EL (cell line): ENCODE results near the gene SFT2D1.
A peak's percentile ranks its signal among the peaks of the same experiment; 100 is the strongest.

Experiments used
- DNase-seq: peaks from one replicate; pipeline ENCODE4 v3.0.0-alpha.2; 2016

Gene SFT2D1

DNA sequence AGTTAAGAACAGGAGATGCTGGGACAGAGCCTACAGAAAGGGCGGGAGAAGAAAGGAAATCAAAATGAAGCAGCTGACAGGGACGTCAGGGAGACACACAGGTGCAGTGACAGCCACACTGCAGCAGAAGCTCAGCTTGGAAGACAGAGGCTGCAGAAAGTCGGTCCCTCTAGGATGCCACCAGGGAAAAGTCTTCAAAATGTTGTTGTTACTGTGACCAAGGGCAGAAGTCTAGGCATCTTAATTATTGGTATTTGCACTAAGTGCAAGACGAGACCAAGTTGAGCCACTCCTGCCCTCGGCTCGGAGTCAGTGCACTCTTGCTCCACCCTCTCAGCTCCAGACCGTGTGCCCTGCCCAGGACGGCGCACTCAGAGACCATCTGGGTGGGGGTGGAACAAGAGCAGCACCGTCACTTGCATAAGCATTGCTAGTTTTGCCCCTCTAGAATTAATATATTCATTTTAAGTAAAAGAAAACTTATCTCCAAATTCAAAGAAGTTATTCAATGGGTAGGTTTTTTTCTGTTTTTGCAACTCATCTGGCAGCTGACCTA is 36.7 kb downstream of the SFT2D1 start:
- no peak for DNase-seq

DNA sequence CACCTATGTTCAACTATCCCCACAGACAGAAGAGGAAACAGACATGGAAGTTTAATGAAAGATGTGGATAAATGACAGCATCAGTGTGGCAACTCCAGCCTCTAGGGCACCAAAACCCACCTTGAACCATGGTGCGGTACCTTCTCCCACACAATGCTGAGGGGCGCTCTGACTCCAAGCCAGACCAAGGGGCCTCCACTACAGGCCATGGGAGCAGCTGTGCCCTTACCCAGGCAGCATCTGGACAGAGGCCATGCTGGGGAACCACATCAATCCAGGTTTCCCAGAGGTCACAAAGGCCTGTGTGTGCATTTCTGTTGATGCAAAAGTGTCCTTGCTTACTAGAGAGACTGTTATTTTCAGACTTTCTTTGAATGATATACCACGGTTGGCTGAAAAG is 38.2 kb downstream of the SFT2D1 start:
- DNase-seq = no peak

DNA sequence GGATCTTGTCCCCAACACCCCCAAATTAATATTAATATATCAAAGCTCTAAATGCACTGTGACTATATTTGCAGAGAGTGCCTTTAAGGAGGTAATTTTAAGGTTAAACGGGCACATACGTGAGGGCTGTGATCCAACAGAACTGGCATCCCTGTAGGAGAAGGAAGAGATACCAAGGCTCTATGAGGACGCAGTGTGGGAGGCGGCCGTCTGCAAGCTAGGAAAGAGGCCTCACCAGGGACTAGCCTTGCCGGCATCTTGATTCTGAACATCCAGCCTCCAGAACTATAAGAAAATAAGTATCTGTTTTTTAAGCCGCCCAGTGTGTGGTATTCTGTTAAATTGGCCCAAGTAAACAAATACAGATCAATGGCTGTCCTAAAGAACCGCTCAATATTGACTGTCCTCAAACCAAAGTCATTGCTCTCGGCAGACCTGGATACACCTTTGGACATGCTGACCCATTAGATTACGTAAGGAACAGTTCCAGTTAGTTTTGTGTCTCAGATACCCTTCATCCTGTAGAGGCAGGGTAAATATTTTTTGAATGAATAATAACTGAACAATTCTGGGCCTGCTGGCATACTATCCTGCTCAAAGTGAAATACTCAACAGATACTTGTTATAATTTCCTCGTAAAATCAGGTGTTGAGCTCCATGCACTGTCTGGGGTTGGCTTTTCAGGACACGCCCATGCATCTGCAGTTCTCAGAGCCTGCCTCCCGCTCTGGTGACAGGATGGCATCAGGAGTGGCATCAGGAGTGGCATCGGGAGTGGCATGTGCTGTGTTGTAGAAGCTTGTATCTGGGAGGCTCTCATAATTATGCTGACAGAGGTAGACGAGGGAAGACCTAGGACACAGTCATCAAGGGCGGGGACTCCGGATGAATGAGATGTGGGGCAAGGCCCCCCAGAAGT is 40.5 kb downstream of the SFT2D1 start:
- DNase-seq = no peak

DNA sequence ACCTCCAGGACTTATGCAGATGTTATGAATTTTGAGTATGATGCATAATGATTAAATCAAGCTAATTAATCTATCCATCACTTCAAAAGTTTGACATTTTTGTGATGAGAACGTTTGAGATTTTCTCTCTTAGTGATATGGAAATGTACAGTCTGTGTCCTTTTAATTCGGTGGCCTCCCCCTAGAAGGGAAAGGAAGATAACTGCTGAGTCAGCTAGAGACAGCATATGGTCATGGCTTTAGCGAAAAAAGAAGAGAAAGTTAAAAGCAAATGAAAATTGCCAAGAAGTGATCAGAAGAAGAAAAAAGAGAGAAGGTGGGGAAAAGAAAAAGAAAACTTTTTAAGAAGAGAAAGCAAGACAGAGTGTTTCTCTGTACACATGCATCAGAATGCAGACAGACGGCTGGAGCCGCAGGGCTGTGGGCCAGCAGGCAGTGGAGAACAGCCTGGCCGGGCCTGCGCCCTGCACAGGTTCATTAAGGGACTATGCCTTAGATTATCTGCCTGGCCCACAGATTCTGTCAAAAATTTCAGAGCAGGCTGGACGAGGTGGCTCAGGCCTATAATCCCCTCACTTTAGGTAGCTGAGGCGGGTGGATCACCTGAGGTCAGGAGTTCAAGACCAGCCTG is 41.9 kb downstream of the SFT2D1 start:
- DNase-seq = no peak

DNA sequence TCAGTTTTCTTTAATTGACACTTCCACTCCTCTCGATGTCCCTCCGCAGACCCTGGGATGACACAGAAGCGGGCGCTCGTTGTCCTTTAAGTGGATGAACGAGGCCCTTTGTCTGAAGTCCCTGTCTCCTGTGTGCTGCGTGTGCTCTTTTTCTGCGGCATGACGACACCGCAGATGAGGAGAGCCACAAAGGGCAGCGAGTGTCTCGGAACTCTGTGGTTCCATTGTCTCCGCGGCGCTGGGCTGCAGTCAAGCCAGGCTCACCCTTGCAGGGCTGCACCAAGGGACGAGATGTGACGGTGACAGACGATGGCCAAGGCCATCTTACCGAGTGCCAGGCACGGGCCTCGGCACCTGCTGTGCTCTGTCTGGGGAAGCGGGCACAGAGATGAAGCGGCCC is 44.7 kb downstream of the SFT2D1 start:
- DNase-seq = no peak

DNA sequence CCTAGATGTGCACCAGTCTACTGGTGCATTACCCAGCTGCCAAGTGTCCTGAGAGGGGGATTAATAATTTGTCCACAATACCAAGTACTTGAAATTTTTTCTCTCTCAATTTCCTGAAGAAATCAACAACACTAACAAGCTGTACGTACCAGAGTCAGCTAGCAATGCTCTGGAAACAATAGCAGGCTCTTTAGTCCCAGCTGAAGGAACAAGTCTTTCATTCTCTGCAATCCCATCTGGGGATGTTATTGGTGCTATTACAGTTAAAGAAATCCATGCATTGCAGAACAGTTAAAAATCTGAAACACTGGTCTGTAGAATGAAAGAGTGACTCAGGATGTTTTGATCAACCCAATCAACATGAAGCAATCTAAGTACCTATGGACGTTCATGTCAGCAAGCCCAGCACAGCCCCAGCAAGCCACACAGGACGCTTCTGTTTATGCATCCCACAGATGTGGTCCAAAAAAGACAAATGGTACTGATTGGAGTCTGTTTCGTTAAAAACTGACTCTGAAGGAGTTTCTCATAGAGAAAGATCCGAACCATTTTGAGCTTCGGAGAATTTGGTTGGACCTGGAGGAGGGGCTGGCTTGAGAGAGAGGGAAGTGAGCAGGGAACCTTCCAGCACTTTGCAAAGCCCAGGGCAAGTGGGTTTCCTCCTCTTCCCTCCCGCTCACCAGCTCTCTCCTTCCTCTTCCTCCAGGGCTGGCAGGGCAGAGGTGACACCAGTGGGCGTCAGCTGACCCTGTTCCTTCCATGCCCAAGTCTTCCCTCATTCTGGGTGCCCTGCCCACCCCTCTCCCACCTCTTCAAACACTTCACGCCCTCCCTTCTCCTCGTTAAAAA is 46.1 kb downstream of the SFT2D1 start:
- no peak for DNase-seq

DNA sequence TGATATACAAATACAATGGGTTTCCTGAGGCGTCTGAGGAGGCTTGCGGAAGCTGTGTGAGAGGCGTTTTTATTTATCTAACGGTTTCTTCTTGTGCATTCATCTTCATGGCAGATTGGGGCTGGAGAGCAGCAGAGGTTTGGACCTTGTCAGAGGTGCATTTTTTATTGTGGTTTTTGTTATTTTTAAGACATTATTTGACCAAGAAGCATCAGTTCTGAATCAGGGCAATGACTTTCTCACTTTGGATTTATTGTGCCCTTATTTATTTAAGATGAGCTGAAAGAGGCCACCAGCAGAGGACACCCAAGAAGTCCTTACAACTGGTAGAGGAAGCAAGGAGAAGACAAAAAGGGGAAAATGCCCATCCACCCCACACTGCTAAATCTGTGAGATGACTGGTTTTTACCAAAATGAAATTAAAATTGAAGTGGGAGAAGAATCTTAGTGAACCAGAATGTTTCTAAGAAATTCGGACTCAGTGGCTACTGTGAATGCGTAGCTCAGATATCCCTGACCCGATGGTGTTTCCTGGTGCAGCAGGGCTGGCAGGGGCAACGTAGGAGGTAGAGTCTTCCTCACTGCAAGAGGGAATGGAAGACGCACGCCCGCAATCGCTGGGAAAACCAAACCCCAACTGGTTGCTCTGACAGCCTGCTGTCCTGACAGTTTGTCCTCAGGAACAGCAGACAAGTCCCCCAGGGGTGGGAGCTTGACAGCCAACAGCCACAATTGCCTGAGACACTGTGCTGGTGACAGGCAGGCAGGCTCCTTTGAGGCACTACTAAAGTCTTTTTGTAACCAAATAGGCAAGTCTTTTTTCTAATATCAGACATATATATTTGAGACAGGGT is 48.4 kb downstream of the SFT2D1 start:
- no peak for DNase-seq

DNA sequence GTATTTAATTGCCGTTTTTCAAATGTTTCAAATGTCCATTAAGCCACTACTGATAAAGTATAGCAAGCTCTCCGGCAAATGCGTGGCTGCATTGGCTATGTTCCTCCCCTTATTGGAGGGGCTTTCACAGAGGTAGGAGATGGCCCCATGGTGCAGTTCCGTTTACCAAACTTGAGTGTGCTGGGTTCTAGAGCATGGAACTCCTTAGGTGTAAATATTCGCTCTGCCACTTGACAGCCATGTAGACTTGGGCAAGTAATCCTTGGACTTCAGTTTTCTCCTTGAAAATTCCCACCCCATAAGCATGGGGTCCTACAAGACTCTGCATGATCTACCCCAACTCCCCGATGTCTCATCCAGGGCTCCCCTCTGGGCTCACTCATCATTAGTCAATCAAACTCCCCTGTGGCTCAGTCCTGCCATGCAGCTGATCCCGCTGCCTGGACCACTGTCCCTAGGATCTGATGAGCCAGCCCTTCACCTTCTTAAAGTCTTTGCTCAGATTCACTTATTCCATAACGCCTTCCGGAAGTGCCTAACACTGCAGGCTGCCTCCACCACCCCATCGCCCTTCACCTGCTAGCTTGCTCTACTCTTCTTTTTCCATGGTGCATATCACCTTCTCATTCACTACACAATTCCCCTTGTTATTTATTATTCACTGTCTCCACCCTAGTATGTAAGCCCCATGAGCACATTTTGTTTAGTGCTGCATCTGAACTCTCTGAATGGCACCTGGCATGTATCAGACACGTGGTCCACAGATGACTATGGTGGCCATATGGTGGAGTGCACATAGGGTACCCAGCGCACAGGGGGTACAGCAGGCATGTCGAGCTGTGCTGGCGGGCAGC is 52.9 kb downstream of the SFT2D1 start:
- DNase-seq = no peak

DNA sequence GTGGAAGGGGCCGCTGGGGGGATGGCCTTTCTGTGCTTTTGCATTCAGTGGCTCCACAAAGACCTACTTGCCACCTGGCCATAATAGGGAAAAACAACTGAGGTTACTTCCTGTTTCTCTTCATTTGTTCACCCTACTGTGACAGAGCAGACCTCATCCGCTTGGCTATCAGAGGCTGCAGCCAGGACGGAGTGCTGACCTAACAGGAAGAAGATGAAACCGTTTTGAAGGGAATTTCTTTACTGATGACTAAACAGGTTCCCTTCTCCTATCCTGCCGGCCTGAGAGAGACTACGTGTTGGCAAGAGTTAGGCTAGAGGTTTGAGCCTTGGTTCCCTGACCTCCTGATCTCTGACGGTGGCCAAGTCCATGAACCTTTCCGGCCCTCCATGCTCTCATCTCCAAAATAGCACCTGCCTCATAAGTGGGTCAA is 55.5 kb downstream of the SFT2D1 start:
- DNase-seq = no peak

DNA sequence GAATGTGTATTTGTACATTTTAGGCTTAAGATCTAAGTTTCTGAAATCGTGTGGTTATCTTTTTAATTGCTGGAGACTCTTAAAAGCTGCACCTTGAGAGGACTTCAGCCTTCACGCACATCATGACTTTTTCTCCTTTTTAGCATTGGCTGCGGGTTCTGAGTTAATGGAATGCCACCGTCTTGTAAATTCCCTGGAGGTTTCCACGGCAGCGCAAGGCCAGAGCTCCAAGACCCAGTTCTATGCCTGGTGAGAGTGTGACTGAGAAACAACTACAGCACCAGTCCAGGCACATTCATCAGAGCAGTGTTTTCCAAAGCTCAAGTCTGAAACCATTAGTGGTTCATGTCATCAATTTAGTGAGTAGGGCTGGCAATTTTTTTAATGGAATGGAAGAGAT is 57.1 kb downstream of the SFT2D1 start:
- no peak for DNase-seq

DNA sequence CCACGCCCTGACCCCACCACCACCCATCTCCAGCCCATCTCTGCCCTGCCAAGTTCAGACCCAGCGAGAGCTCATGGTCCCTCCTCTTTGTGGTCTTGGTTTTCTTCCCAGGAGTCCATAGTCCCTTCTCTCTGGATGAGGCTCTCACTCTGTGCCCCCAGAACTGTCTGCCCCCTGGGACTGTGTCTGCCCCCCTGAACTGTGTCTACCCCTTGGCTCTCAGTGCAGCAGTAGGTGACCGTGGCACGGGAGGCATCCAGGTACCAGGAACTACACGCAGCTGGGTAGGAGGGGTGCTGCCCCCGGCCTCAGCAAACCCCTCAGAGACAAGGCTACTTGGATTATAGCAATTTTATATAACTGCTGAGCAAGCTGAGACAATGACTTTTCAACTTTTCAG is 57.7 kb downstream of the SFT2D1 start:
- DNase-seq = no peak

DNA sequence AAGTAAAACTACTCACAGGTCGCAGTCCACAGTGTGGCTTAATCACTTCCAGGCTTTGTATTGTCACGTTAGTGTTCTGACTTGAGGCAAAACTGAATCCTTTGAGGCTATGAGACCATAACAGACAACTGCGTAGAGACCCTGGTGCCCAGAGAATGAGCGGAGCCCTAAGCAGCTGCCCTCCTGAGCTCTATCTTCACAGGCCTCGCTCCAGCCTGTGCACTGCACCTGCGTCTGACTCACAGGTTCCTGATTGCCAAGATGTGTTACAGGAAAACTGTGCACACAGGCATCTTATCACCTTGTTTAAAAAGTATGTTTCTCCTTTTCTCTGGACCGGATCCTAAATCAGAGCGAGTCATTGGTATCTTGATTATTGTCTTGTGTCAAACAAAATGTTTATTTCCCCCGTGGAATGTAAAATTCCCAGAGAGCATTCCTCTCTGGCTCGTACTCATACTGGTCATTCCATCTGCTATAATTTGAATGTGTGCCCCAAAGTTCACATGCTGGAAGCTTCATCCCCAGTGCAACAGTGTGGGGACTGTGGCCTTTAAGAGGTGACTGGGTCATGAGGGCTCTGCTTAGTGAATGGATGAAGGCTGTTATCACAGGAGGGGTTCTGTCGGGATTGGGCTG is 59.8 kb downstream of the SFT2D1 start:
- no peak for DNase-seq

DNA sequence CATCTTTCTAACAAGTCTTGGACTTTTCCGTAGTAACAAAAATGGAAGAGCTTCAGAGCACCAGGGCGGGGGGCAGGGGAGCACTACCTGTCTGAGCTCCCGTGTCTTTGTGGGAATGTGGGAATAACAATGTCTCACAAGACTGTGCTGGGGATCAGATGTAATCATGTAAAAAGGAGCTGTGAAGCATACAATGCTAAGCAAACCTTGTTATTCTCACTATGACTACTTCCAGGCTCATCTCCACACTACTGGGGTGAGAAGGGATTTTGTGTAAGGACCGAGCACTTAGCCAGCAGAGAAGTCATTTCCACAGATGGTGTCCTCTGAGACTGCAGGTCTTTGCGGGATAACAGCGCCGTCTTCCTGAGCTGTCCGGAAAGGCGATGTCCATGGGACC is 61.2 kb downstream of the SFT2D1 start:
- DNase-seq = no peak

DNA sequence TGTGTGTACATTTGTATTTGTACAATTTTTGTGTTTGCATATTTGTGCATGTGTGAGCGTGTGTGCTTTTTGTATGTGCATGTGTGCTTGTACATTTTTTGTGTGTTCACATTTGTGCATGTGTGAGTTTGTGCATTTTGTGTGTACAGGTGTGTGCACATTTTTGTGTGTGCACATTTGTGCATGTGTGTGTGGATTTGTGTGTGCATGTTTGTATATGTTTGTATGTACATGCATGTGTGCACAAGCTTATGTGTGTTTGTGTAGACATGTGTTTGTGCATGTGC is 63.0 kb downstream of the SFT2D1 start:
- DNase-seq = no peak

DNA sequence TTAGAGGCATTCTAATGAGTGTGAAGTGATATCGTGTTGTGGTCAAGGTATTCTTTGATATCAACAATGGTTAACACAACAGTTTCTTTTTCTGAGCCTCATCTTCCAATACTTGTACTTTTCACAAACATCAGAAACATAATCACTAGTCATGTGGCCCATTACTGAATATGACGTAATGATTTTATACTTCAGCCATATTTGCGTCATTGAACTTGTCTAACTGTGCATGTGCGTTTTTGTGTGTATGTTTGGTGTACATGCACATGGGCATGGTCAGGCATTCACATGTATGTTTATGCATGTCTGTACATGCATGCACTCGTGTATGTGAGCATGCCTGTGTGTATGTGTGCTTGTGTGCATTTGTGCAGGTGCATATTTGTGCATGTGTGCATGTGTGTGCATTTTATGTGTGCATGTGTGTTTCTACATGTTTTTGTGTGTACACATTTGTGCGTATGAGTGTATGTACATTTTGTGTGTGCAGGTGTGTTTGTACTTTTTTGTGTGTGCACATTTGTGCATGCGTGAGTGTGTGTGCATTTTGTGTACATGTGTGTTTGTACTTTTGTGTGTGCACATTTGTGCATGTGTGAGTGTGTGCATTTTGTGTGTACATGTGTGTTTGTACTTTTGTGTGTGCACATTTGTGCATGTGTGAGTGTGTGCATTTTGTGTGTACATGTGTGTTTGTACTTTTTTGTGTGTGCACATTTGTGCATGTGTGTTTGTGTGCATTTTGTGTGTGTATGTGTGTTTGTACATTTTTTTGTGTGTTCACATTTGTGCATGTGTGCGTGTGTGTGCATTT is 63.6 kb downstream of the SFT2D1 start:
- no peak for DNase-seq

DNA sequence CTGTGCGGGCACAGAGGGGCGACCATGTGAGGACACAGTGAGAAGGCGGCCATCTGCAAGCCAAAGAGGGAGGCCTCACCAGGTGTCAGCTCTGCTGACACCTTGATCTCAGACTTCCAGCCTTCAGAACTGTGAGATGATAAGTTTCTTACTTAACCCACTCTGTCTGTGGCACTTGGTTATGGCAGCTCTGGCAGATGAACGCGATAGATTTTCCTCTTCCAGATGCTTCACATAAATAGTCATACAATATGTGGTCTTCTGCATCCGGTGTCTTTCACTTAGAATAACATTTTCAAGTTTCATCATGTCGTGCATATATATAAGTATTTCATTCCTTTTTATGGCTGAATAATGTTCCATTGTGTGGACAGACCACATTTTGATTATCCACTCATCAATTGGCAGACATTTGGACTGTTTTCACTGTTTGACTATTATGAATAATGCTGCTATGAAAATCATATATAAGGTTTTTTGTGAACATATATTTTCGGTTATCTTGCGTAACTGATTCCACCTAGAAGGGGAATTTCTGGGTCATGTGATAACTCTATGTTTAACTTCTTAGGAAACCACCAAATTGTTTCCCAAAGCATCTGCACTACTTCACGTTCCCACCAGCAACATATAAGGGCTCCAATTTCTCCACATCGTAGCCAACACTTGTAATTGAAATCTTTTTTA is 64.3 kb downstream of the SFT2D1 start:
- DNase-seq = no peak

DNA sequence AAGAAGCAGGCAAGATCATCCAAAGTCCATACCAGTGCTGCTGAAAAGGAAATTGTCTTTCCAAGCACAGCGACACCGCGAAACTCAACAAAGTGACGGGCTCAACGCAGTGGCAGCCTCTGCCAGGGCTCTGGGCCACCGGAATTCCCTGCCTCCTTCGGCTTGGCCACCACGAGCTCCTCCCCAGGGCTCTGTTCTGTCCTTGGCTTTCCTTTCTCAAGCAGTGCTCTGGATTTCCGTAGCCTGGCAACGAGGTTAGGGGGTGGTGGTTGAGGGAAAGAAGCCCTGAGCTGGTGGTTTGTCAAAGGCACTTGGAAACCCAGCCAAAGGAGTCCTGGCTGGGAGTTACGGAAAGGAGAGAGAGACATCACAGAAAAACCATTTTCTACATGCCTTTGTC is 65.3 kb downstream of the SFT2D1 start:
- DNase-seq = no peak

DNA sequence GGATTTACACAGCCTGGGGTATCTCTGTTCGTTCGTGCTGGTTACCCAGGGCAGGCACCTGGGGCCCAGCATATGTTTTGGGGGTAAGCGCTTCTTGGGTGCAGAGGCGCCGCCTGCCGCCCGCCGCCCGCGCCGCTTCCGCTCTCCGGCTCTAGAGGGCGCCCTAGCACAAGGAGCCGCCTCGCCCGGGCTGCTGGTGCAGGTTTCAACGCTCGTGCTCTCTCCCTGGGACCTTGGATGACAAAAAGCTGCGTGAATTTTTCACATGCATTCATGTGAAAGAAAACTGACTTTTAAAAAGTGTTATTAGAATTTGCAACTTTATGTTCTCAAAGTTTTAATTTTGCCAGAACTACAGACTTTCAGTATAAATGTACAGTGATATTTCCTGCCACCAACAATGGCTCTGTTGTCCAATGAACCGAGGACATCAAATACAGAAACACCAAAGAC is 66.6 kb downstream of the SFT2D1 start:
- DNase-seq = peak; percentile 40

DNA sequence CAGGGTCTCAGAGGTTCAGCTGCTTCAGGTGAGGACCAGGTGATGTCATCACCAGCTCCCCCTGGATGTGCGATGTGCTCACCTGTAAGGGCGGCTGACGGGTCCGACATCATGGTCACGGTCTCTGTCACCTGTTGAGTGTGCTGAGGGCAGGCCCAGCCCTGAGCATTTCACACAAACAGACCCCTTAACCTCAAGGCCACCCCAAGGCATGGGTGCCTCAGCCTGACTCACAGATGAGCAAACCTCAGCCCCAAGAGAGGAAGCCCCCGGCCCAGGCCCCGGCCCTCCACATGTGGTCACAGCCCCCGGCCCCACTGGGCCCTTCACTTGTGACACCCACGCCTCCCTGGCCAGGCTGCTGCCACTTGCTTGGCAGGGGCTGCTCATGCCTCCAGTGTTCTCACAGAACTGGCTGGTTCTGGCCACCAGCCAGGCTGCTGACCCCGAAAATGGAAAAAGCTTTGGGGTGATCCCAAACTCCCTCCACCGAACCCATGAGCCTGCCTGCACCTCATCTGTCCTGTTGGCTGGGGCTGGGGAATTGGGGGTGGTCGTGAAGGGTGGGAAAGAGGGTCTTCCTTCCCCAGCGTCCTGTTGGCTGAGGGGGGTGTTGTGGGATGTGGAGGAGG is 67.5 kb downstream of the SFT2D1 start:
- DNase-seq = no peak
